HepG2 (cell line): ENCODE data around the gene PLSCR2. TPM values are rescaled to one million over a fixed set of nuclear protein-coding genes. Genes with fewer than 3 reads are reported as not detected.

ENCODE experiments used
- ATAC-seq: fragments of 200-7000 bp; cut with Tn5 transposase; 3 replicates; pipeline ENCODE4 v1.9.1; 2020; ENCODE audit warnings: mild to moderate bottlenecking, moderate library complexity
- BruUV-seq: library from RNA; stranded (reverse); fragments of 400-500 nt; replicated peaks from 2 replicates; lab custom pipeline; 2021; lab: Mats Ljungman, UMichigan
- CTCF ChIA-PET: fragments of 300-600 bp; formaldehyde crosslinking; extraction: SDS; loops from one replicate; lab custom pipeline; 2021; ENCODE audit warnings: low total read pairs, inconsistent platforms, low intra/inter-chr PET ratio; lab: Yijun Ruan, JAX
- POLR2A ChIA-PET: fragments of 350-600 bp; sonication (Branson Sonifier 250); formaldehyde crosslinking; loops from one replicate; lab custom pipeline; 2020; ENCODE audit warnings: antibody characterized with exemption, inconsistent platforms; lab: Yijun Ruan, JAX
- DNase-seq: peaks from one replicate; pipeline ENCODE4 v3.0.0-alpha.2; 2015; ENCODE audit warnings: low spot score
- FAIRE-seq: peaks from 3 replicates; lab custom pipeline; 2011; peaks lifted over from hg19 to GRCh38; lab: Jason Lieb, UNC
- H2AFZ ChIP-seq: one replicate; pipeline ENCODE4 v1.6.1; 2011; ENCODE audit warnings: low read length, inconsistent platforms
- H3K27ac ChIP-seq: fragments of 300-600 bp; 3 replicates; pipeline ENCODE4 v1.8.0; 2011; ENCODE audit warnings: mixed run types, mild to moderate bottlenecking, mixed read lengths, low read length, inconsistent platforms; ENCODE audit not compliant: insufficient read depth; ENCODE audit errors: extremely low read length
- H3K27me3 ChIP-seq, 2 experiments: fragments of 200-600 bp in 1 of 2; 2 replicates in 1 of 2; 3 replicates in 1 of 2; pipeline versions ENCODE4 v1.6.0 to v1.8.0; 2011; ENCODE audit warnings: low read length in 2 of 2, mild to moderate bottlenecking in 2 of 2, moderate library complexity in 2 of 2, inconsistent platforms in 1 of 2; ENCODE audit not compliant: insufficient read depth in 2 of 2, control insufficient read depth in 1 of 2
- H3K36me3 ChIP-seq, 2 experiments: fragments of 200-600 bp in 1 of 2; replicated peaks in 1 of 2; 2 replicates in 1 of 2; 3 replicates in 1 of 2; pipeline versions ENCODE4 v1.5.1 to v1.8.0; 2011; ENCODE audit warnings: low read length in 2 of 2, inconsistent platforms in 1 of 2; ENCODE audit not compliant: insufficient read depth in 2 of 2, control insufficient read depth in 1 of 2
- H3K4me1 ChIP-seq: 2 replicates; pipeline ENCODE4 v1.5.1; 2012; ENCODE audit warnings: low read length, inconsistent platforms; ENCODE audit not compliant: insufficient read depth
- H3K4me2 ChIP-seq: 2 replicates; pipeline ENCODE4 v1.6.0; 2011; ENCODE audit warnings: low read depth, low read length, inconsistent platforms
- H3K4me3 ChIP-seq, 3 experiments: fragments of 200-600 bp in 1 of 3; sonication (generic), shearing (Covaris generic) in 1 of 3; replicated peaks in 1 of 3; 2 replicates each; pipeline ENCODE4 v1.5.1; 2011 to 2016; ENCODE audit warnings: low read length in 3 of 3, inconsistent platforms in 2 of 3, low read depth in 2 of 3, mild to moderate bottlenecking in 2 of 3, control low read depth in 1 of 3, mixed read lengths in 1 of 3; ENCODE audit not compliant: insufficient read depth in 1 of 3
- H3K79me2 ChIP-seq: one replicate; pipeline ENCODE4 v1.6.1; 2011; ENCODE audit warnings: low read length, inconsistent platforms; ENCODE audit not compliant: insufficient read depth
- H3K9ac ChIP-seq: 2 replicates; pipeline ENCODE4 v1.6.0; 2011; ENCODE audit warnings: mild to moderate bottlenecking, low read depth, low read length, inconsistent platforms; ENCODE audit not compliant: insufficient read depth
- H3K9me3 ChIP-seq: 2 replicates; pipeline ENCODE4 v1.5.1; 2012; ENCODE audit warnings: mild to moderate bottlenecking, low read length
- H4K20me1 ChIP-seq: 2 replicates; pipeline ENCODE4 v1.6.0; 2011; ENCODE audit warnings: inconsistent platforms, mild to moderate bottlenecking, low read length, moderate library complexity; ENCODE audit not compliant: insufficient read depth
- ATRX ChIP-seq: sonication (generic); formaldehyde crosslinking; IDR thresholded peaks from 2 replicates; pipeline ENCODE4 v1.4.0; 2020; ENCODE audit warnings: missing genetic modification reagents, borderline replicate concordance
- BORCS8-MEF2B ChIP-seq: sonication (generic); formaldehyde crosslinking; IDR thresholded peaks from 2 replicates; pipeline ENCODE4 v1.8.0; 2022; ENCODE audit warnings: mild to moderate bottlenecking, missing genetic modification reagents
- CEBPG ChIP-seq: IDR thresholded peaks from 2 replicates; pipeline ENCODE4 v1.6.1; 2016
- ESRRA ChIP-seq: sonication (generic); formaldehyde crosslinking; IDR thresholded peaks from 2 replicates; pipeline ENCODE4 v1.5.1; 2020; ENCODE audit warnings: mild to moderate bottlenecking, low read depth, missing genetic modification reagents
- JARID2 ChIP-seq: sonication (generic); formaldehyde crosslinking; IDR thresholded peaks from 2 replicates; pipeline ENCODE4 v1.8.1; 2023; ENCODE audit warnings: missing genetic modification reagents, inconsistent platforms; ENCODE audit not compliant: insufficient replicate concordance
- PAX8 ChIP-seq: sonication (generic); formaldehyde crosslinking; IDR thresholded peaks from 2 replicates; pipeline ENCODE4 v1.8.0; 2022; ENCODE audit warnings: mild to moderate bottlenecking, missing genetic modification reagents, borderline replicate concordance
- PTBP1 ChIP-seq: fragments of 200-400 bp; formaldehyde crosslinking; IDR thresholded peaks from 2 replicates; pipeline ENCODE4 v1.6.1; 2018; ENCODE audit warnings: low read length, low read depth; ENCODE audit not compliant: poor library complexity, severe bottlenecking
- YEATS4 ChIP-seq: sonication (generic); formaldehyde crosslinking; IDR thresholded peaks from 2 replicates; pipeline ENCODE4 v1.4.0; 2020; ENCODE audit warnings: missing genetic modification reagents, borderline replicate concordance
- ZBTB38 ChIP-seq: sonication (generic); formaldehyde crosslinking; IDR thresholded peaks from 2 replicates; pipeline ENCODE4 v1.5.1; 2020; ENCODE audit warnings: mild to moderate bottlenecking, missing genetic modification reagents
- ZNF569 ChIP-seq: sonication (generic); formaldehyde crosslinking; IDR thresholded peaks from 2 replicates; pipeline ENCODE4 v1.5.0; 2020; ENCODE audit warnings: mild to moderate bottlenecking, missing genetic modification reagents, moderate library complexity, borderline replicate concordance
- ZNF616 ChIP-seq: sonication (generic); formaldehyde crosslinking; IDR thresholded peaks from 2 replicates; pipeline ENCODE4 v1.5.0; 2020; ENCODE audit warnings: low read depth, mild to moderate bottlenecking, missing genetic modification reagents
- ZNF709 ChIP-seq: sonication (generic); formaldehyde crosslinking; IDR thresholded peaks from 2 replicates; pipeline ENCODE4 v1.5.0; 2020; ENCODE audit warnings: mild to moderate bottlenecking, missing genetic modification reagents
- ZNF788 ChIP-seq: sonication (generic); formaldehyde crosslinking; IDR thresholded peaks from 2 replicates; pipeline ENCODE4 v1.5.0; 2020; ENCODE audit warnings: mild to moderate bottlenecking, missing genetic modification reagents, borderline replicate concordance
- WGBS: methylation state at CpG from one replicate; pipeline ENCODE4 v1.1.6; 2017; ENCODE audit warnings: low lambda C conversion rate; 5-methylcytosine and 5-hydroxymethylcytosine counted together
- in situ Hi-C: cut with HindIII; loops from 2 replicates; pipeline ENCODE4 v1.10.0; 2017; ENCODE audit warnings: low pct_unique_long_range_greater_than_20kb; ENCODE audit not compliant: extremely low pct_ligation_motif_present
- intact Hi-C: fragments of 100-400 bp; cut with micrococcal nuclease; formaldehyde crosslinking; loops from one replicate; pipeline ENCODE4 v1.10.0; 2022; ENCODE audit not compliant: unreplicated experiment
- polyA plus RNA-seq, 8 experiments: library from polyadenylated mRNA; depleted of rRNA in 3 of 8; stranded (reverse) in 7 of 8; unstranded in 1 of 8; fragments of >200 nt; fragmentation: Illumina TruSeq in 4 of 8; extraction: Trizol in 4 of 8; gene quantifications; 2 replicates each; pipeline versions ENCODE4 v1.2.1 to v1.2.3, GENCODE V29; 2011 to 2016; ENCODE audit warnings: low read depth in 4 of 8, missing spikeins in 1 of 8, mixed read lengths in 1 of 8; ENCODE audit not compliant: insufficient read depth in 1 of 8
- total RNA-seq, 5 experiments: library from RNA; depleted of rRNA; stranded (reverse); fragments of >200 nt; fragmentation: Illumina TruSeq; extraction: Trizol; gene quantifications; 2 replicates each; pipeline ENCODE4 v1.2.3, GENCODE V29; 2016; ENCODE audit warnings: low read depth in 1 of 5
- TF ChIP-seq, protein P1 (sequence below): sonication (generic); formaldehyde crosslinking; IDR thresholded peaks from 2 replicates; pipeline ENCODE4 v1.8.0; 2022; ENCODE audit warnings: mild to moderate bottlenecking, missing genetic modification reagents, moderate library complexity
- TF ChIP-seq, protein P2 (sequence below): sonication (generic); formaldehyde crosslinking; IDR thresholded peaks from 2 replicates; pipeline ENCODE4 v1.5.0; 2020; ENCODE audit warnings: missing genetic modification reagents

Gene PLSCR2
- total and polyA plus RNA-seq, 2 of the 13 experiments (the other 11 are each of a cell fraction or from before 2014, with no cell fraction given): not detected

DNA sequence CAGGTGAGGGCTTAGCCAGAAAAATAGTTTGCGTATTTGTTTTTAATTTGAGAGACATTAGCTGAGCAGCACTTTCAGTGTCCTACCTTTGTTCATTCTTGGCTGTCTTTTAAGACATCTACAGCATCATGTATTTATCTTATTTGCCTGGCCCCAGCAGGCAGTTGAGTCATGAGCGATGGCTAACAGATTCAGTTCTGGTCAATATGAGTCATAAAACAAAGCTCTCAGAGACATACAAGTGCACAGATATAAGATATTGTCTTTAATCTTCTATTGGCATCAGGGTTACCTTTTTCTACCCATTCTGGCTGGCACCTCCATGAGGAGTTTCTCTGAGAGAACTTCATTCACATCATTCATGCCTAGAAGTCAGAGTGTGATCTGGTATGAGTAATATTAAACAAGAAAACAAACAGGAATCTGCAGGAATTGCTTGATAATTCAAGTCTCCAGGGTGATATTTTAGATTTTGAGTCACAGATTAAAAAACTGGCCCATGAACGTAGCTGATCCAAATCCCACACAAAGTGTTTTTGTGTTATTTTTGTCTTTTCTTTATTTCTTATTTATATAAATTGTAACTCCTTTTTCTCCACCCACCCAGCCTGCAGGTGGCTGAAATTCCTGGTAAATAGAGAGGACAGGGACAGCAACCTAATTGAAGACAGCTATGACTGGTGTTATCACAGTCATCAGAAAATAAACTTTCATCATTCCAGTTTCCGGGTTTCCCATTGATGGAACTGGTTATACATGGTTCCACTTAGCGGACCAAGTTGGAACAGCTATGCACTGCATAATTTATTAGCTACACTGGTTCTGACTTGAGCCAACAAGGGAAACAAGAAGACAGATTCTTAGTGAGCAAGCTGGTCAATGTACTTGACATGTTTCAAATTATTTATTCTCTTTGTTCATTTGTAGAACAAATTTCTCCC is 47.3 kb downstream of the PLSCR2 start:
- no TSS peak for BruUV-seq

DNA sequence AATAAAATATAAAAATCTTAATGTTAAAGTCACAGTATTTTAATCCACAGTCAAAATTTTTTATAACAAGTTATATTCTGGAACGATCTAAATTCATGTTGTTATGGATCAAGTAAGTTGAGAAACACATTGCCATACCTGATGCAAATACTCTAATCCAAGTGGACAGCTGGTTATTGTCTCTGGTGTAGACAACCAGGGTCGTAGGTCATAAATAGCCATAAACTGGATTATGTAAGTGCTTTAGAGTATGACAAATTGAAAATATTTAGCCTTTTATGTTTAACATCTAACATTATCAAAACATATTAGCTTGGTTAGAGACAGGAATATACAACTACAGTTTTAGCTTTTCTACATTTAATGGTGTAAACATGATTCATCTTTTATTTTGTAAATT is 53.0 kb downstream of the PLSCR2 start:
- H3K9me3 ChIP-seq: no peaks in the 10 kb centered on the region
- ChIA-PET CTCF (no interaction called here), POLR2A (no interaction called here)
- FAIRE-seq (no peak), ATAC-seq (no peak), DNase-seq (no peak)
- no peaks in the 10 kb centered on the region for H3K27me3 ChIP-seq
- H3K4me3 ChIP-seq: no peak overlapping the region
- no peak overlapping the region for H3K27ac ChIP-seq
- in situ Hi-C loops (no loop called here), intact Hi-C loops (no loop called here)
- H3K79me2 ChIP-seq: no peaks in the 10 kb centered on the region
- 1% methylated on average over 2 of the region's 2 CpGs for WGBS
- H3K36me3 ChIP-seq: no peaks in the 10 kb centered on the region
- H3K4me2 ChIP-seq: no peak overlapping the region
- H4K20me1 ChIP-seq: no peaks in the 10 kb centered on the region
- H2AFZ ChIP-seq: no peak overlapping the region
- no peak overlapping the region for H3K9ac ChIP-seq
- BruUV-seq: no TSS peak
- no peaks in the 10 kb centered on the region for H3K4me1 ChIP-seq
- no peak for TF ChIP-seq ESRRA (CRISPR knock-in tag)
- no peak for TF ChIP-seq ZNF569
- TF ChIP-seq, protein P1, sequence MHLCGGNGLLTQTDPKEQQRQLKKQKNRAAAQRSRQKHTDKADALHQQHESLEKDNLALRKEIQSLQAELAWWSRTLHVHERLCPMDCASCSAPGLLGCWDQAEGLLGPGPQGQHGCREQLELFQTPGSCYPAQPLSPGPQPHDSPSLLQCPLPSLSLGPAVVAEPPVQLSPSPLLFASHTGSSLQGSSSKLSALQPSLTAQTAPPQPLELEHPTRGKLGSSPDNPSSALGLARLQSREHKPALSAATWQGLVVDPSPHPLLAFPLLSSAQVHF (CRISPR knock-in tag): no peak
- TF ChIP-seq PTBP1: no peak
- TF ChIP-seq ATRX: no peak
- TF ChIP-seq ZNF788 (CRISPR knock-in tag): no peak
- TF ChIP-seq, all 625 proteins: peak for 0

More for the DNA sequence above, 47.3 kb downstream of the PLSCR2 start:
- Histone ChIP-seq H3K9me3 (no peaks in the 10 kb centered on the region), H3K4me2 (no peak overlapping the region), H3K27ac (no peak overlapping the region), H4K20me1 (no peaks in the 10 kb centered on the region), H3K9ac (no peak overlapping the region), H3K4me3 (no peak overlapping the region), H3K79me2 (no peaks in the 10 kb centered on the region), H3K27me3 (no peaks in the 10 kb centered on the region; a peak in 1 of 5 replicates), H2AFZ (no peak overlapping the region), H3K36me3 (no peaks in the 10 kb centered on the region), H3K4me1 (no peaks in the 10 kb centered on the region)
- intact Hi-C loops: no loop called here
- 20% methylated on average over 5 of the region's 5 CpGs for WGBS
- FAIRE-seq (no peak), ATAC-seq (no peak), DNase-seq (no peak)
- ChIA-PET CTCF (no interaction called here), POLR2A (no interaction called here)
- TF ChIP-seq PAX8 (no peak), ZNF709 (no peak), ZNF616 (CRISPR knock-in tag) (no peak), BORCS8-MEF2B (no peak), YEATS4 (CRISPR knock-in tag) (no peak), ZBTB38 (CRISPR knock-in tag) (no peak), JARID2 (no peak), CEBPG (CRISPR knock-in tag) (no peak)
- TF ChIP-seq, protein P2, sequence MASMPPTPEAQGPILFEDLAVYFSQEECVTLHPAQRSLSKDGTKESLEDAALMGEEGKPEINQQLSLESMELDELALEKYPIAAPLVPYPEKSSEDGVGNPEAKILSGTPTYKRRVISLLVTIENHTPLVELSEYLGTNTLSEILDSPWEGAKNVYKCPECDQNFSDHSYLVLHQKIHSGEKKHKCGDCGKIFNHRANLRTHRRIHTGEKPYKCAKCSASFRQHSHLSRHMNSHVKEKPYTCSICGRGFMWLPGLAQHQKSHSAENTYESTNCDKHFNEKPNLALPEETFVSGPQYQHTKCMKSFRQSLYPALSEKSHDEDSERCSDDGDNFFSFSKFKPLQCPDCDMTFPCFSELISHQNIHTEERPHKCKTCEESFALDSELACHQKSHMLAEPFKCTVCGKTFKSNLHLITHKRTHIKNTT (CRISPR knock-in tag): no peak
- in situ Hi-C loops: no loop called here
